DOHH2 (cell line): Measurements from ENCODE around the gene PIK3C2B.

Experiments
- H3F3A ChIP-seq: fragments of 200-600 bp; sonication (generic), shearing (Covaris generic); 2 replicates; pipeline ENCODE4 v1.6.0; 2016; ENCODE audit warnings: antibody characterized with exemption, mild to moderate bottlenecking; ENCODE audit not compliant: control insufficient read depth, insufficient read depth
- H3K27ac ChIP-seq: fragments of 200-600 bp; sonication (generic); 2 replicates; pipeline ENCODE4 v1.5.1; 2014; ENCODE audit warnings: low read depth, mild to moderate bottlenecking, low read length, moderate library complexity
- H3K27me3 ChIP-seq: fragments of 200-600 bp; sonication (generic); 2 replicates; pipeline ENCODE4 v1.6.1; 2014; ENCODE audit warnings: mild to moderate bottlenecking, low read length, mixed read lengths; ENCODE audit not compliant: control insufficient read depth
- H3K36me3 ChIP-seq: fragments of 200-600 bp; sonication (generic); 2 replicates; pipeline ENCODE4 v1.6.1; 2014; ENCODE audit warnings: mild to moderate bottlenecking, low read length, moderate library complexity, mixed read lengths; ENCODE audit not compliant: control insufficient read depth
- H3K4me1 ChIP-seq: fragments of 200-600 bp; sonication (generic); 2 replicates; pipeline ENCODE4 v1.6.1; 2014; ENCODE audit warnings: mild to moderate bottlenecking, low read length, mixed read lengths; ENCODE audit not compliant: control insufficient read depth
- H3K4me2 ChIP-seq: fragments of 200-600 bp; sonication (generic); 2 replicates; pipeline ENCODE4 v1.6.0; 2014; ENCODE audit warnings: mild to moderate bottlenecking, low read length, moderate library complexity
- H3K4me3 ChIP-seq: fragments of 200-600 bp; sonication (generic); 2 replicates; pipeline ENCODE4 v1.5.1; 2014; ENCODE audit warnings: mild to moderate bottlenecking, low read length, mixed read lengths
- H3K79me2 ChIP-seq: fragments of 200-600 bp; sonication (generic); 2 replicates; pipeline ENCODE4 v1.6.1; 2014; ENCODE audit warnings: mild to moderate bottlenecking, low read length, mixed read lengths; ENCODE audit not compliant: control insufficient read depth
- H3K9me2 ChIP-seq: fragments of 200-600 bp; sonication (generic); replicated peaks from 2 replicates; pipeline ENCODE4 v1.6.1; 2014; ENCODE audit warnings: mild to moderate bottlenecking, low read length, mixed read lengths; ENCODE audit not compliant: control insufficient read depth
- H3K9me3 ChIP-seq: fragments of 200-600 bp; sonication (generic); 2 replicates; pipeline ENCODE4 v1.6.1; 2014; ENCODE audit warnings: antibody characterized with exemption, low read length, mixed read lengths; ENCODE audit not compliant: control insufficient read depth, insufficient read depth
- H4K20me1 ChIP-seq: fragments of 200-600 bp; sonication (generic); 2 replicates; pipeline ENCODE4 v1.6.0; 2014; ENCODE audit warnings: low read depth, mild to moderate bottlenecking, antibody characterized with exemption, low read length, moderate library complexity; ENCODE audit not compliant: control insufficient read depth, insufficient read depth
- CTCF ChIP-seq: fragments of 200-600 bp; sonication (generic); IDR thresholded peaks from one replicate; pipeline ENCODE4 v1.5.1; 2014; ENCODE audit warnings: antibody characterized with exemption, mild to moderate bottlenecking, low read depth, low read length; ENCODE audit not compliant: poor library complexity, severe bottlenecking
- EZH2phosphoT487 ChIP-seq: fragments of 200-600 bp; sonication (generic); IDR thresholded peaks from 2 replicates; pipeline ENCODE4 v1.6.1; 2017; ENCODE audit warnings: borderline replicate concordance, mild to moderate bottlenecking, antibody characterized with exemption, low read length, moderate library complexity, mixed read lengths

Gene PIK3C2B

GRCh38 chr1:204502241-204502640 lies 7.6 kb upstream of the PIK3C2B start:
- Histone ChIP-seq H3K36me3 (peaks cover 2% of the 10 kb centered on the region; the same call in 1 of the 2 replicates), H3K4me3 (no peak overlapping the region), H4K20me1 (no peaks in the 10 kb centered on the region), H3K27ac (no peak overlapping the region), H3F3A (peaks cover 11% of the 10 kb centered on the region), H3K9me2 (no peaks in the 10 kb centered on the region), H3K4me2 (no peak overlapping the region), H3K27me3 (no peaks in the 10 kb centered on the region), H3K79me2 (no peaks in the 10 kb centered on the region), H3K4me1 (peaks cover 48% of the 10 kb centered on the region), H3K9me3 (peaks cover 5% of the 10 kb centered on the region; the same call in 1 of the 2 replicates)
- no peak for TF ChIP-seq CTCF
- TF ChIP-seq EZH2phosphoT487, result no peak

GRCh38 chr1:204499511-204500468 lies 5.2 kb upstream of the PIK3C2B start:
- Histone ChIP-seq H3F3A (peaks cover 16% of the 10 kb centered on the region), H3K9me2 (no peaks in the 10 kb centered on the region), H3K36me3 (no peaks in the 10 kb centered on the region), H3K9me3 (peaks cover 5% of the 10 kb centered on the region; the same call in 1 of the 2 replicates), H3K79me2 (no peaks in the 10 kb centered on the region), H4K20me1 (no peaks in the 10 kb centered on the region), H3K27me3 (no peaks in the 10 kb centered on the region), H3K27ac (no peak overlapping the region), H3K4me2 (peak overlapping the region; percentile 49), H3K4me1 (peaks cover 62% of the 10 kb centered on the region), H3K4me3 (no peak overlapping the region; the same call in 1 of the 2 replicates)
- no peak for TF ChIP-seq CTCF
- no peak for TF ChIP-seq EZH2phosphoT487

GRCh38 chr1:204498981-204499380 lies 4.4 kb upstream of the PIK3C2B start:
- Histone ChIP-seq H3K27me3 (no peaks in the 10 kb centered on the region), H3K36me3 (no peaks in the 10 kb centered on the region), H3K9me2 (no peaks in the 10 kb centered on the region), H3K27ac (no peak overlapping the region), H3F3A (peaks cover 17% of the 10 kb centered on the region), H3K4me3 (peak overlapping the region; percentile 2; the same call in 1 of the 2 replicates), H3K4me1 (peaks cover 65% of the 10 kb centered on the region), H3K4me2 (peak overlapping the region; percentile 49), H3K9me3 (peaks cover 5% of the 10 kb centered on the region; the same call in 1 of the 2 replicates), H4K20me1 (no peaks in the 10 kb centered on the region), H3K79me2 (no peaks in the 10 kb centered on the region)
- TF ChIP-seq CTCF, result no peak
- TF ChIP-seq EZH2phosphoT487, result no peak
